ENCODE measurements around the gene LRIT1. TPM values are rescaled to one million over a fixed set of nuclear protein-coding genes. Genes with fewer than 3 reads are reported as not detected.

LRIT1 gene
- total and polyA plus RNA-seq, 8 donors: not detected

GRCh38 chr10:84214612-84215235, 26.6 kb downstream of the LRIT1 start:
- H3K27ac ChIP-seq: no peak overlapping the region
- H3K4me3 ChIP-seq: no peak overlapping the region
- H3K4me1 ChIP-seq: no peaks in the 10 kb centered on the region
- no peaks in the 10 kb centered on the region for H3K36me3 ChIP-seq
- H3K27me3 ChIP-seq: no peaks in the 10 kb centered on the region
- TF ChIP-seq CTCF (IDR thresholded peaks at IDR 0.05): no peak
- DNase-seq (no peak), FAIRE-seq (no peak), ATAC-seq (peak in 2 of 4 donors; percentile 32 to 69)
- H3K9me3 ChIP-seq: no peaks in the 10 kb centered on the region
- intact Hi-C loops (cut with DNase I): no loop called here
- 41 to 44% methylated on average over 12 of the region's 12 CpGs for WGBS, 2 donors

GRCh38 chr10:84214046-84214572, 27.2 kb downstream of the LRIT1 start:
- Histone ChIP-seq H3K27ac (no peak overlapping the region), H3K27me3 (no peaks in the 10 kb centered on the region), H3K36me3 (no peaks in the 10 kb centered on the region), H3K4me1 (no peaks in the 10 kb centered on the region), H3K4me3 (no peak overlapping the region), H3K9me3 (no peaks in the 10 kb centered on the region)
- WGBS, 2 donors: 57 to 74% methylated on average over 25 of the region's 25 CpGs
- intact Hi-C loops (cut with DNase I): no loop called here
- FAIRE-seq (no peak), ATAC-seq (no peak), DNase-seq (no peak)
- TF ChIP-seq CTCF (IDR thresholded peaks at IDR 0.05): no peak

- H3K4me1 ChIP-seq: no peaks in the 10 kb centered on the region
- H3K27ac ChIP-seq: no peak overlapping the region
- DNase-seq: no peak
- no peaks in the 10 kb centered on the region for H3K27me3 ChIP-seq
- FAIRE-seq: no peak
- no peak for ATAC-seq
- TF ChIP-seq CTCF (IDR thresholded peaks at IDR 0.05): no peak
- intact Hi-C loops (cut with DNase I): no loop called here
- no peaks in the 10 kb centered on the region for H3K9me3 ChIP-seq
- WGBS, 2 donors: 69 to 81% methylated on average over 11 of the region's 11 CpGs
- H3K36me3 ChIP-seq: no peaks in the 10 kb centered on the region
- no peak overlapping the region for H3K4me3 ChIP-seq
These were observed 28.3 kb downstream of the LRIT1 start for GRCh38 chr10:84213076-84213475.

GRCh38 chr10:84212014-84212413, 29.3 kb downstream of the LRIT1 start:
- Histone ChIP-seq H3K27ac (no peak overlapping the region), H3K9me3 (no peaks in the 10 kb centered on the region), H3K4me3 (no peak overlapping the region), H3K4me1 (no peaks in the 10 kb centered on the region), H3K27me3 (no peaks in the 10 kb centered on the region), H3K36me3 (no peaks in the 10 kb centered on the region)
- 56 to 66% methylated on average over 5 of the region's 5 CpGs for WGBS, 2 donors
- FAIRE-seq (no peak), DNase-seq (no peak), ATAC-seq (no peak)
- no peak for TF ChIP-seq CTCF (IDR thresholded peaks at IDR 0.05)
- intact Hi-C loops (cut with DNase I): no loop called here

GRCh38 chr10:84211566-84211965, 29.8 kb downstream of the LRIT1 start:
- no peaks in the 10 kb centered on the region for H3K36me3 ChIP-seq

More at GRCh38 chr10:84211566-84211965, 29.8 kb downstream of the LRIT1 start:
- H3K27ac ChIP-seq: no peak overlapping the region
- TF ChIP-seq CTCF (IDR thresholded peaks at IDR 0.05): no peak
- ATAC-seq (no peak), FAIRE-seq (no peak), DNase-seq (no peak)
- H3K27me3 ChIP-seq: no peaks in the 10 kb centered on the region
- intact Hi-C loops (cut with DNase I): no loop called here
- no peaks in the 10 kb centered on the region for H3K4me1 ChIP-seq
- H3K9me3 ChIP-seq: no peaks in the 10 kb centered on the region
- H3K4me3 ChIP-seq: no peak overlapping the region
- 71 to 76% methylated on average over 2 of the region's 2 CpGs for WGBS, 2 donors
